Panc1 (cell line): Measurements from ENCODE around the gene AP3M1. TPM values are rescaled to one million over a fixed set of nuclear protein-coding genes. Genes with fewer than 3 reads are reported as not detected.

Source experiments
- ATAC-seq: fragments of 200-7000 bp; cut with Tn5 transposase; 2 replicates; pipeline ENCODE4 v1.9.1; 2020; ENCODE audit warnings: mild to moderate bottlenecking, moderate library complexity
- Bru-seq: library from RNA; stranded (reverse); fragments of 400-500 nt; gene quantifications from one replicate; lab custom pipeline; 2021; lab: Mats Ljungman, UMichigan
- BruChase-seq, 2 experiments: library from RNA; stranded (reverse); fragments of 400-500 nt; gene quantifications; one replicate each; lab custom pipeline; 2021; lab: Mats Ljungman, UMichigan
- BruUV-seq: library from RNA; stranded (reverse); fragments of 400-500 nt; replicated peaks from 2 replicates; lab custom pipeline; 2021; lab: Mats Ljungman, UMichigan
- CTCF ChIA-PET: fragments of 300-600 bp; sonication (Branson Sonifier 250); formaldehyde crosslinking; loops from one replicate; lab custom pipeline; 2022; ENCODE audit warnings: antibody characterized with exemption; lab: Charles Lee
- POLR2A ChIA-PET: fragments of 300-600 bp; sonication (Branson Sonifier 250); formaldehyde crosslinking; loops from one replicate; lab custom pipeline; 2022; ENCODE audit warnings: antibody characterized with exemption; lab: Charles Lee
- DNase-seq: peaks from one replicate; pipeline ENCODE4 v3.0.0-alpha.2; 2010; ENCODE audit warnings: low read depth, low spot score
- H3K27ac ChIP-seq: 2 replicates; pipeline ENCODE4 v1.5.1; 2011; ENCODE audit warnings: mild to moderate bottlenecking, low read length, inconsistent platforms
- H3K27me3 ChIP-seq: fragments of 200-500 bp; sonication (Bioruptor generic); 2 replicates; pipeline ENCODE4 v1.6.0; 2014; ENCODE audit warnings: low read length, inconsistent platforms; ENCODE audit not compliant: control insufficient read depth, insufficient read depth
- H3K36me3 ChIP-seq: fragments of 200-500 bp; sonication (Bioruptor generic); 2 replicates; pipeline ENCODE4 v1.5.1; 2014; ENCODE audit warnings: inconsistent platforms, mild to moderate bottlenecking, low read length, moderate library complexity; ENCODE audit not compliant: control insufficient read depth, insufficient read depth
- H3K4me1 ChIP-seq: 2 replicates; pipeline ENCODE4 v1.5.1; 2011; ENCODE audit warnings: inconsistent platforms, mild to moderate bottlenecking, low read length, moderate library complexity; ENCODE audit not compliant: control insufficient read depth, insufficient read depth
- H3K4me3 ChIP-seq, 2 experiments: 2 replicates each; pipeline ENCODE4 v1.5.1; 2011 to 2012; ENCODE audit warnings: low read depth in 2 of 2, low read length in 2 of 2, mild to moderate bottlenecking in 2 of 2, inconsistent platforms in 1 of 2, moderate library complexity in 1 of 2
- H3K9me3 ChIP-seq: fragments of 200-500 bp; sonication (Bioruptor generic); 2 replicates; pipeline ENCODE4 v1.5.1; 2014; ENCODE audit warnings: low read depth, mild to moderate bottlenecking, inconsistent platforms, low read length, moderate library complexity; ENCODE audit not compliant: control insufficient read depth, insufficient read depth
- POLR2AphosphoS5 ChIP-seq: IDR thresholded peaks from 2 replicates; pipeline ENCODE4 v1.6.1; 2012; ENCODE audit warnings: mild to moderate bottlenecking, low read depth, low read length, moderate library complexity
- SIN3A ChIP-seq: IDR thresholded peaks from 2 replicates; pipeline ENCODE4 v1.6.1; 2012; ENCODE audit warnings: low read depth, mild to moderate bottlenecking, low read length, moderate library complexity, borderline replicate concordance; ENCODE audit not compliant: insufficient read depth
- TCF7L2 ChIP-seq: IDR thresholded peaks from 2 replicates; pipeline ENCODE4 v1.6.1; 2011; ENCODE audit warnings: mild to moderate bottlenecking, low read depth, low read length, inconsistent platforms
- in situ Hi-C: cut with HindIII; loops from 2 replicates; pipeline ENCODE4 v1.10.0; 2016; ENCODE audit warnings: low sequenced_read_pairs, low pct_unique_long_range_greater_than_20kb
- intact Hi-C: fragments of 100-400 bp; cut with micrococcal nuclease; formaldehyde crosslinking; loops from one replicate; pipeline ENCODE4 v1.10.0; 2022; ENCODE audit not compliant: unreplicated experiment
- long read RNA-seq: library from polyadenylated mRNA; unstranded; transcript quantifications from one replicate; pipeline ENCODE4 v2.0.0, GENCODE V29; 2021; ENCODE audit not compliant: unreplicated experiment
- polyA plus RNA-seq: library from polyadenylated mRNA; unstranded; fragments of >200 nt; gene quantifications from one replicate; pipeline ENCODE4 v1.2.1, GENCODE V29; 2012; ENCODE audit warnings: missing spikeins; ENCODE audit not compliant: insufficient read length
- total RNA-seq: library from RNA; stranded (reverse); gene quantifications from one replicate; pipeline ENCODE4 v1.2.1, GENCODE V29; 2021; ENCODE audit not compliant: unreplicated experiment
- TF ChIP-seq, protein P1 (sequence below), 2 experiments: IDR thresholded peaks; 2 replicates each; pipeline ENCODE4 v1.6.1; 2011 to 2012; ENCODE audit warnings: low read depth in 2 of 2, control low read depth in 1 of 2, low read length in 1 of 2, mild to moderate bottlenecking in 1 of 2, moderate library complexity in 1 of 2; ENCODE audit not compliant: insufficient read depth in 1 of 2
- TF ChIP-seq, protein P2 (sequence below): fragments of 450-650 bp; IDR thresholded peaks from 2 replicates; pipeline ENCODE4 v1.5.1; 2017; ENCODE audit warnings: mild to moderate bottlenecking

Gene AP3M1, protein sequence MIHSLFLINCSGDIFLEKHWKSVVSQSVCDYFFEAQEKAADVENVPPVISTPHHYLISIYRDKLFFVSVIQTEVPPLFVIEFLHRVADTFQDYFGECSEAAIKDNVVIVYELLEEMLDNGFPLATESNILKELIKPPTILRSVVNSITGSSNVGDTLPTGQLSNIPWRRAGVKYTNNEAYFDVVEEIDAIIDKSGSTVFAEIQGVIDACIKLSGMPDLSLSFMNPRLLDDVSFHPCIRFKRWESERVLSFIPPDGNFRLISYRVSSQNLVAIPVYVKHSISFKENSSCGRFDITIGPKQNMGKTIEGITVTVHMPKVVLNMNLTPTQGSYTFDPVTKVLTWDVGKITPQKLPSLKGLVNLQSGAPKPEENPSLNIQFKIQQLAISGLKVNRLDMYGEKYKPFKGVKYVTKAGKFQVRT
- total RNA-seq (51.5 TPM), Bru-seq, nascent RNA (percentile 87 among the genes with signal in this experiment), BruChase-seq, experiment 1, labeled RNA remaining after a 2-hour chase (percentile 90 among the genes with signal in this experiment), BruChase-seq, experiment 2, labeled RNA remaining after a 6-hour chase (percentile 96 among the genes with signal in this experiment)
- 32.6 TPM for polyA plus RNA-seq
- long read RNA-seq, full-length matches to known transcripts, result 56 of 82 reads
- long read RNA-seq, partial matches to known transcripts, result 3 of 82 reads
- long read RNA-seq, other reads (novel, unspliced or antisense), result 23 of 82 reads

DNA sequence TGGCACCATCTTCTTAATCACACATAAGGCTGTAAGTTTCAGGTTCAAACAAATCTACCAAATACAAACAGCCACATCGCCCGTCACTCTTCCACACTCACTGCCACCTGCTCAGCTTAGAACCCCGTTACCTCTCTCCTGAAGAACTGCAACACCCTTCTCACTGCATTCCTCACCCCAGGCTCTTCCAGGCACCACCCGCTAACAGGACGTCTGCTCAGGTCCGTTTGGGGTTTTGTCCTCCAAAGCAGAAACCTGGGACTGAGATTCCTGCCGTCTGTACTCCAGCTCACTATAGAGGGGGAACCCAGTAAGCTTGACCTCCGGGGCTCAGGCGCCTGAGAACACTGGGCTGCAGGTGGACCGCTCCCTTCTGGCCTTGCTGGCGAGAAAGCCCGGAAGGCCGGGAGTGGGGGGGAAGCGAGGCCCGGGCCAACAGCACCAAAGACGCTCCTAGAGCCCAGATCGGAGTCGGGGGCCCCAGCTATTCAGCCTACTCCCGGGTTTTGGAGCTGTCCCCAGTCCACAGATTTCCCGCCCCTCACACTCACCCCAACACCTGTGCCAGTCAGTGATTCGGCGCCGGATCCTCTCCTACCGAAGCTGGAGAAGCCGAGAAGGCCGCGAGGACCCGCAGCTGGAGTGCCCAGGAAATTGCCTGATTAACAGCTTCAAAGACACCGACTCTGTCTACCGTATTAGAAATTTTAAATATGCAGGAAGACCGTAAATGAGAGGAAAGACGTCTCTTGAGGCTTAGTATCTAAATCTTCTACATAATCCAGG lies at the start of gene AP3M1:
AP3M1 (minus strand) TSS at position 625 of the 786 bp plus-strand sequence. CDS start 12,449 bp downstream, outside the sequence.
- Histone ChIP-seq H3K4me1 (peaks cover 38% of the 10 kb centered on the region), H3K27ac (peak within 1 kb of the TSS; percentile 96), H3K27me3 (no peaks in the 10 kb centered on the region), H3K4me3 (peak within 1 kb of the TSS; percentile 88 to 97), H3K36me3 (peaks cover 3% of the 10 kb centered on the region; the same call in 1 of the 2 replicates), H3K9me3 (no peaks in the 10 kb centered on the region)
- ATAC-seq (peak; percentile 82), DNase-seq (peak; percentile 8)
- in situ Hi-C loops (no loop called here), intact Hi-C loops (no loop called here)
- TF ChIP-seq SIN3A (0 out of 2 replicates have a peak, but pooled peaks have one; percentile 46), TCF7L2 (peak; percentile 100)
- TF ChIP-seq, protein P1, sequence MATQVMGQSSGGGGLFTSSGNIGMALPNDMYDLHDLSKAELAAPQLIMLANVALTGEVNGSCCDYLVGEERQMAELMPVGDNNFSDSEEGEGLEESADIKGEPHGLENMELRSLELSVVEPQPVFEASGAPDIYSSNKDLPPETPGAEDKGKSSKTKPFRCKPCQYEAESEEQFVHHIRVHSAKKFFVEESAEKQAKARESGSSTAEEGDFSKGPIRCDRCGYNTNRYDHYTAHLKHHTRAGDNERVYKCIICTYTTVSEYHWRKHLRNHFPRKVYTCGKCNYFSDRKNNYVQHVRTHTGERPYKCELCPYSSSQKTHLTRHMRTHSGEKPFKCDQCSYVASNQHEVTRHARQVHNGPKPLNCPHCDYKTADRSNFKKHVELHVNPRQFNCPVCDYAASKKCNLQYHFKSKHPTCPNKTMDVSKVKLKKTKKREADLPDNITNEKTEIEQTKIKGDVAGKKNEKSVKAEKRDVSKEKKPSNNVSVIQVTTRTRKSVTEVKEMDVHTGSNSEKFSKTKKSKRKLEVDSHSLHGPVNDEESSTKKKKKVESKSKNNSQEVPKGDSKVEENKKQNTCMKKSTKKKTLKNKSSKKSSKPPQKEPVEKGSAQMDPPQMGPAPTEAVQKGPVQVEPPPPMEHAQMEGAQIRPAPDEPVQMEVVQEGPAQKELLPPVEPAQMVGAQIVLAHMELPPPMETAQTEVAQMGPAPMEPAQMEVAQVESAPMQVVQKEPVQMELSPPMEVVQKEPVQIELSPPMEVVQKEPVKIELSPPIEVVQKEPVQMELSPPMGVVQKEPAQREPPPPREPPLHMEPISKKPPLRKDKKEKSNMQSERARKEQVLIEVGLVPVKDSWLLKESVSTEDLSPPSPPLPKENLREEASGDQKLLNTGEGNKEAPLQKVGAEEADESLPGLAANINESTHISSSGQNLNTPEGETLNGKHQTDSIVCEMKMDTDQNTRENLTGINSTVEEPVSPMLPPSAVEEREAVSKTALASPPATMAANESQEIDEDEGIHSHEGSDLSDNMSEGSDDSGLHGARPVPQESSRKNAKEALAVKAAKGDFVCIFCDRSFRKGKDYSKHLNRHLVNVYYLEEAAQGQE (IDR thresholded peaks at IDR 0.05; ENCODE audit: insufficient read depth in 1 of 2, low read depth in 2 of 2, low read length in 1 of 2), result no peak
- no TSS peak for BruUV-seq
- ChIA-PET CTCF (interaction anchor here (1.0 kb wide), 1 partner anchor 84 kb away, joined by 3 read pairs; no protein-coding TSS in a partner anchor), POLR2A (interaction anchor here (0.6 to 0.8 kb wide), 2 partner anchors 26 to 28 kb away, joined by 3 to 6 read pairs; no protein-coding TSS in a partner anchor)

- in situ Hi-C loops, result no loop called here
Measured at GRCh38 chr10:74199315-74199714, 48.7 kb upstream of the AP3M1 start.

More at GRCh38 chr10:74199315-74199714, 48.7 kb upstream of the AP3M1 start:
- intact Hi-C loops, result no loop called here
- TF ChIP-seq SIN3A, result no peak
- TF ChIP-seq, protein P1 (IDR thresholded peaks at IDR 0.05; ENCODE audit: insufficient read depth in 1 of 2, low read depth in 2 of 2, low read length in 1 of 2), result no peak
- no peak for TF ChIP-seq TCF7L2
- TF ChIP-seq POLR2AphosphoS5, result no peak
- TF ChIP-seq, protein P2, sequence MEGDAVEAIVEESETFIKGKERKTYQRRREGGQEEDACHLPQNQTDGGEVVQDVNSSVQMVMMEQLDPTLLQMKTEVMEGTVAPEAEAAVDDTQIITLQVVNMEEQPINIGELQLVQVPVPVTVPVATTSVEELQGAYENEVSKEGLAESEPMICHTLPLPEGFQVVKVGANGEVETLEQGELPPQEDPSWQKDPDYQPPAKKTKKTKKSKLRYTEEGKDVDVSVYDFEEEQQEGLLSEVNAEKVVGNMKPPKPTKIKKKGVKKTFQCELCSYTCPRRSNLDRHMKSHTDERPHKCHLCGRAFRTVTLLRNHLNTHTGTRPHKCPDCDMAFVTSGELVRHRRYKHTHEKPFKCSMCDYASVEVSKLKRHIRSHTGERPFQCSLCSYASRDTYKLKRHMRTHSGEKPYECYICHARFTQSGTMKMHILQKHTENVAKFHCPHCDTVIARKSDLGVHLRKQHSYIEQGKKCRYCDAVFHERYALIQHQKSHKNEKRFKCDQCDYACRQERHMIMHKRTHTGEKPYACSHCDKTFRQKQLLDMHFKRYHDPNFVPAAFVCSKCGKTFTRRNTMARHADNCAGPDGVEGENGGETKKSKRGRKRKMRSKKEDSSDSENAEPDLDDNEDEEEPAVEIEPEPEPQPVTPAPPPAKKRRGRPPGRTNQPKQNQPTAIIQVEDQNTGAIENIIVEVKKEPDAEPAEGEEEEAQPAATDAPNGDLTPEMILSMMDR, result no peak
- Histone ChIP-seq H3K27ac (no peak overlapping the region), H3K4me3 (no peak overlapping the region), H3K9me3 (no peaks in the 10 kb centered on the region), H3K36me3 (no peaks in the 10 kb centered on the region), H3K27me3 (no peaks in the 10 kb centered on the region), H3K4me1 (peaks cover 6% of the 10 kb centered on the region; the same call in 1 of the 2 replicates)
- BruUV-seq, result no TSS peak
- DNase-seq (no peak), ATAC-seq (no peak)
- ChIA-PET POLR2A (no interaction called here), CTCF (no interaction called here)
